Activated CD4-positive, alpha-beta T cell treated with anti-CD3 and anti-CD28 coated beads for 4 hours (primary cell): ENCODE data around the gene GSTM3.
"Not testable (repeated sequence)": the region's sequence is repeated elsewhere in the genome, so short reads cannot be mapped to it uniquely, and the experiment has no call there.

ENCODE experiments used
- DNase-seq, 2 donors: peaks; one replicate each; pipeline ENCODE4 v3.0.0-alpha.2; 2020

GSTM3 gene

GRCh38 chr1:109725510-109725909 lies 15.3 kb downstream of the GSTM3 start:
- DNase-seq = no peak

DNA sequence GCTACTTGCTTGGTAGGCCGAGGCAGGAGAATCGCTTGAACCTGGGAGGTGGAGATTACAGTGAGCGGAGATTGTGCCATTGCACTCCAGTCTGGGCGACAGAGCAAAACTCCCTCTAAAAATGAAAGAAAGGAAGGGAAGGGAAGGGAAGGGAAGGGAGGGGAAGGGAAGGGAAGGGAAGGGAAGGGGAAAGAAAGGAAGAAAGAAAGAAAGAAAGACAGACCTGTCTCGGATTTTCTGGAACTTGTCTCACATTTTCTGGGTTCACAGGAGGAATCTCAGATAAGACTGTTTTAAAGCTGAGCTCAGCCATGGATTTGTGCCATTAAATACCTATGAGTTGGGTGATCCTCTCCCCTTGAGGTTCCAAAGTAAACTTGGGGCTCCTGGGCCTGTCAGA lies 15.9 kb downstream of the GSTM3 start:
- DNase-seq = no peak

DNA sequence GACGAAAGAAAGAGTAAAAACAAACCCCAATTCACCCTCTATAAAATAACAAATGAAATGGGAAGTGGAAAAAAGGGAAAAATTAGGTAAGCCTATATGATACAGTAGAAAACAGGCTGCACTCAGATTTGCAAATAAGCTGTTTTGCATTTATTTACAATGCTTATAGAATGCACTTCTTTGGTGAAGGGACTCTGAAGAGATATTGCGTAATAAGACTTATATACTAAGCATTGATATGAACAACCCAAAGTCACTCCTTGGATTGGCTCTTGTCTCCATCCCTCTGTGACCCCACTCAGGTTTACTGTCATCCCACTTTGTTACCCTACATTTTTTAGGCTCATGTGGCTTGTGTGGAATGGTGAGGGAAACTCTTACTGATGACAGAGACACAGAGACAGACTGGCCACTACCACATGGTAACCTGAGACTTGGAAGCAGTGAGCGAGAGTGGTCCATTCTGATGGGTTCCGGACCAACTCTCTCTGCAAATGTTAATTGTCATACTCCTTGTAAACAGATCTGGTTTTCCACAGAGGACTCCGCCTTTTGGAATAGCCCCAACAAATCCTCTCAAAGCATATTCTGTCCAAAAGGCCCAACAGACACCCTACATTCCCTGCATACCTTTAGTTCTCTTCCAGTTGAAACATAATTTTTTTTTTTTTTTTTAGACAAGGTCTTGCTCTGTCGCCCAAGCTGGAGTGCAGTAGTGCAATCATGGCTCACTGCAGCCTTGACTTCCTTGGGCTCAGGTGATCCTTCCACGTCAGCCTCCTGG lies 17.7 kb downstream of the GSTM3 start:
- DNase-seq = no peak

GRCh38 chr1:109721971-109722370 lies 18.9 kb downstream of the GSTM3 start:
- DNase-seq = no peak

DNA sequence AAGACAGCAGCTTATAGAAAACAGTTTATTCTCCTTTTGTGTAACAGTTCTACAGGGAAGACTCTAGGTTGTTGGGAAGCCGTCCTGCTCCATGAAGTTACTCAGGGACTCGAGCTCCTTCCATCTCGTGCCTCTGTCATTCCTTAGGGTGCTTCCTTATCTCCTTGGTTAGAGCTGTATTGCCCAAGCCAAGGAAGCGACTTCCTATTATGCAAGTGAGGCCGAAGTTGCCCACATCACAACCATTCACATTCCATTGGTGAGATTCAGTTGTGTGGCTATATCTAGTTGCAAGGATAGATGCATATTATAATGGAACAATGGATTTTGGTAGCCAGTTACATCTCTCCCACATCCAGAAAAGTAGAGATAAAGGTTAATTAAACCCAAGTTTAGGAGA lies 19.8 kb downstream of the GSTM3 start:
- no peak for DNase-seq

DNA sequence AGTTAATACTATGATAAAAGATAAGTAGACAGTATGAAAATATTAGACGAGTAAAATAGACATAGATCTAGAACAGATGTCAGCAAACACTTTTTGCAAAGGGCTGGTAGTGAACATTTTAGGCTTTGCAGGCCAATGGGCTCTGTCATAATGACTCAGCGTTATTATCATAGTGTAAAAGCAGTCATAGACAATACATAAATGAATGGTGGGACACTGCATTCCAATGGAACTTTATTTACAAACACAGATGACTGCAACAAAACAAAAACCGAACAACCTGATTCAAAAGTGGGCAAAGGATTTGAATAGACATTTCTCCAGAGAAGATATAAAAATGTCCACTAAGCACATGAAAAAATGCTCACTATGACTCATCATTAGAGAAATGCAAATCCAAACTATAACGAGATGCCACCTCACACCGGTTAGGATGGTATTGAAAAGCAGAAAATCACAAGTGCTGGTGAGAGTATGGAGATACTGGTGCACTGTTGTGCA lies 21.5 kb downstream of the GSTM3 start:
- no peak for DNase-seq

- no peak for DNase-seq
Measured at GRCh38 chr1:109718495-109718894, 22.3 kb downstream of the GSTM3 start.

DNA sequence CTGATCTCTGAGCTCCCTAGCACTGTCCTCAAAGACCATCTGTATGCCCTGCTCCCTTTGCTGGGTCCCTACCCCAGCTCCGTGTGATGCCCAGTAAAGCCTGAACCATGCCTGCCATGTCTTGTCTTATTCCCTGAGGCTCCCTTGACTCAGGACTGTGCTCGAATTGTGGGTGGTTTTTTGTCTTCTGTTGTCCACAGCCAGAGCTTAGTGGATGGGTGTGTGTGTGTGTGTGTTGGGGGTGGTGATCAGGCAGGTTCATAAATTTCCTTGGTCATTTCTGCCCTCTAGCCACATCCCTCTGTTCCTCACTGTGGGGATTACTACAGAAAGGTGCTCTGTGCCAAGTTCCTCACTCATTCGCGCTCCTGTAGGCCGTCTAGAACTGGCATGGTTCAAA lies 23.1 kb downstream of the GSTM3 start:
- no peak for DNase-seq

- no peak for DNase-seq
Measured at GRCh38 chr1:109716570-109717090, 24.2 kb downstream of the GSTM3 start.

DNA sequence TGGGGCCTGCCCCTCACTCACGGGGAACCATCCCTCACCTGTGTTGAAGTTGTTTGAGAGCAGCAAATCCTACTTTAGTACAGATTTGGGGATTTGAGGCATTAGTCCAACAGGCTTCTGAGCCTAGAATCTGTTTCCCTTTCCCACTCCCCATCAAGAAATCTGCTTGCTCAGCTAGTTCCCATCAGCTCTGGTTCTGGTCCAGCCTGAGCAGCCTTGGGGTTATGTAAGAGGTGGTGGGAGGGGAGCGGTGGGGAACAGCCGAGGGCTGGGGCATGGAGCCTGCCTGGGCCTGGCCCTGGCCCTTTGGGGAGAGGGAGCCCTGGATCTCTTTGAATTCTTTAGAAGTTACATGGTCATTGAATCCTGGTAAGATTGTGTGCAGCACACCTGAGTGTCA lies 24.7 kb downstream of the GSTM3 start:
- no peak for DNase-seq

GRCh38 chr1:109714661-109715372 lies 26.0 kb downstream of the GSTM3 start:
- DNase-seq = no peak

- no peak for DNase-seq
Measured at GRCh38 chr1:109713636-109714035, 27.2 kb downstream of the GSTM3 start.

- DNase-seq = no peak
Measured at GRCh38 chr1:109712321-109712864, 28.4 kb downstream of the GSTM3 start.

- not testable (repeated sequence) for DNase-seq
Measured at GRCh38 chr1:109711593-109712320, 29.1 kb downstream of the GSTM3 start, which contains the start of gene GSTM5. Gene GSTM5, plus strand, starts transcription at chr1:109712251. Its CDS starts 62 bp downstream, at chr1:109712313.

DNA sequence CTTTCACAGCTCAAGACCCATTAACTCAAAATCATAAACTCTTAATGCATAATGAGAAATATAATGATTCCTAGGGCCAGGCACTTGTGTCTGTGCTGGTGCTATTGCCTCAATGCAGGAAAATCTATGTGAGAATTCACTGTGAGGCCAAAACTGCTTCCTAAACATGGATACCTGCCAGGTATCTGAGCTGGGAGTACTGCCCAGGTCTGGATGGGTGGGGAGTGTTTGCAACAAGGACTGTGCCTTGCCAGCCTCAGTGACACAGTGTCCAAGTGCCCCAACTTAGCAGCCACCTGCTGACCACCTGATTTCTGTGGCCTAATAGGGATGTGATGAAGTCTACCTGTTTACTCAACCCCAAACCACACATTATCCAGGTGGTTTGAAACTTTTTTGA lies 31.0 kb downstream of the GSTM3 start:
- not testable (repeated sequence) for DNase-seq

DNA sequence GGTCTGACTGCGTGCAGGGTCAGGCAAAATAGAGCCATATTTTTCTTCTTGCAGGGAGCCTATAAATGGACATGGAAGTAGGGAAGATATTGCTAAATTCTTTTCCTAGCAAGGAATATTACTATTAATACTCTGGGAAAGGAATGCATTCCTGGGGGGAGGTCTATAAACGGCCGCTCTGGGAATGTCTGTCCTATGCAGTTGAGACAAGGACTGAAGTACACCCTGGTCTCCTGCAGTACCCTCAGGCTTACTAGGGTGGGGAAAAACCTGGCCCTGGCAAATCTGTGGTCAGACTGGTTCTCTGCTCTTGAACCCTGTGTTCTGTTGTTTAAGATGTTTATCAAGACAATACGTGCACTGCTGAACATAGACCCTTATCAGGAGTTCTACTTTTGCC lies 31.9 kb downstream of the GSTM3 start:
- DNase-seq = not testable (repeated sequence)

DNA sequence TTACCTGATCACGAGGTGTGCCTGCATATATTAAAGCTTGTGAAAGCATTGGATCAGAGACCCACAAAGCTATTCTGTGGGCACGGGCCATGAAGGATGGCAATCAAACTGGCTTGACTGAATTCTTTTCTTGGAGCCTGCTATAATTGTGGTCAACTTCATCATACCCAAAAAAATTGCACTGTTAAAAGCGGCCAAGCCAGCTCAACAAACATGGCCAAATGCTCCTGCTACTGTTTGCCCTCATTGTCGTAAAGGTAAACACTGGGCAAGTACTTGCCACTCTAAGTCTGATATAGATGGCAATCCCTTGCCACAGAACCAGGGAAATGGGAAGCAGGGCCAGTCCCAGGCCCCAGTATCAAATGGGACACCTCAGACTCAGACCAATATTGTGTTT lies 35.4 kb downstream of the GSTM3 start:
- DNase-seq = no peak

- no peak for DNase-seq
Measured at GRCh38 chr1:109704173-109704572, 36.7 kb downstream of the GSTM3 start.

DNA sequence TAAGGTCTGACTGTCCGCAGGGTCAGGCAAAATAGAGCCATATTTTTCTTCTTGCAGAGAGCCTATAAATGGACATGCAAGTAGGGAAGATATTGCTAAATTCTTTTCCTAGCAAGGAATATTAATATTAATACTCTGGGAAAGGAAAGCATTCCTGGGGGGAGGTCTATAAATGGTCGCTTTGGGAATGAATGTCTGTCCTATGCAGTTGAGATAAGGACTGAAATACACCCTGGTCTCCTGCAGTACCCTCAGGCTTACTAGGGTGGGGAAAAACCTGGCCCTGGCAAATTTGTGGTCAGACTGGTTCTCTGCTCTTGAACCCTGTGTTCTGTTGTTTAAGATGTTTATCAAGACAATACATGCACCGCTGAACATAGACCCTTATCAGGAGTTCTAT lies 37.9 kb downstream of the GSTM3 start:
- DNase-seq = not testable (repeated sequence)

DNA sequence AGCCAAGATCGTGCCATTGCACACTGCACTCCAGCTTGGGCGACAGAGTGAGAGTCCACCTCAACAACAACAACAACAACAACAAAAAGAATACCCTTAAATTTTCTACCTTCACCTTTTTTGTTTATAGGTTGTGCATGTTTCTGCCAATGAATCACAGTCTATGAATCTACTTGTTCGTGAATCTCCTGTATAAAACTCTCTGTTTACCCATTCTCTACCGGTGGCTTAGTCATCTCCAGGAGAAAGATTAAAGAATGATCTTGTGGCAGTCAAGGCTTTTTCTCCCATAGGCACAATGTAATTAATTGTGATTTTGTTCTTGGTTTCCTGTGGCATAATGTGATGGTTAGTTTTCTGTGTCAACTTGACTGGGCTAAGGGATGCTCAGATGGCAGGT lies 43.0 kb downstream of the GSTM3 start:
- not testable (repeated sequence) for DNase-seq

DNA sequence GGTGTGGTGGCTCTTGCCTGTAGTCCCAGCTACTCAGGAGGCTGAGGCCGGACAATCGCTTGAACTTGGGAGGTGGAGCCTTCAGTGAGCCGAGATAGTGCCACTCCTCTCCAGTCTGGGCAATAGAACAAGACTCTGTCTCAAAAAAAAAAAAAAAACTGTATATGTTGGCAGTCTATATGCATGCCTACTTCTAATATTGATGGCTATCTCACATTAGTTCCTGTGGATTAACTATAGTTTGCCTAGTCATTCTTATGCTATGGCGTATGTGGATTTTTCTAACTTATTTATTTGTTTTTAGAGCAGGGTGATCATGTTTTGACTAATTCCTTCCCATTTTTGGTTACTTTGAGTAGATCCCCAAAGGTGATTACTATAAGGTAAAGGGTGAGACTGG lies 43.8 kb downstream of the GSTM3 start:
- no peak for DNase-seq

DNA sequence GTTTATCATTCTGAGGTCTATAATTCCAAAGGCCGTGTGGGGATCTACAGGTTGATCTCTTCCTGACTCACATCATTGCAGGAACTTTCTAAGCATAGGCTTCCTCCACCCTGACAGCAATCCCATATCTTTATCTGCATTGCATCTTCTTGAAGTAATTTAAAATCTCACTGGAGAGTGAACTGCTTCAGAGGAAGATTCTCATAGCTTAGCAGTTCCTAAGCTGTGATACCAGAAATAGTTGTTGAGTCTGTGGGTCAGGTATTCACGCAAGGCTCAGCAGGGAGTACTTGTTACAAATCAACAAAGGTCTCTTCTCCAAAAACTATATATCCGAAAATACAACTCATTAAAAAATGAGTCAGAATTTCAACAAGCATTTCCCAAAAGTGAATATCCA lies 45.7 kb downstream of the GSTM3 start:
- not testable (repeated sequence) for DNase-seq

GRCh38 chr1:109694400-109694799 lies 46.4 kb downstream of the GSTM3 start:
- not testable (repeated sequence) for DNase-seq
